Measurements from ENCODE around the gene NR6A1.

Gene NR6A1

DNA sequence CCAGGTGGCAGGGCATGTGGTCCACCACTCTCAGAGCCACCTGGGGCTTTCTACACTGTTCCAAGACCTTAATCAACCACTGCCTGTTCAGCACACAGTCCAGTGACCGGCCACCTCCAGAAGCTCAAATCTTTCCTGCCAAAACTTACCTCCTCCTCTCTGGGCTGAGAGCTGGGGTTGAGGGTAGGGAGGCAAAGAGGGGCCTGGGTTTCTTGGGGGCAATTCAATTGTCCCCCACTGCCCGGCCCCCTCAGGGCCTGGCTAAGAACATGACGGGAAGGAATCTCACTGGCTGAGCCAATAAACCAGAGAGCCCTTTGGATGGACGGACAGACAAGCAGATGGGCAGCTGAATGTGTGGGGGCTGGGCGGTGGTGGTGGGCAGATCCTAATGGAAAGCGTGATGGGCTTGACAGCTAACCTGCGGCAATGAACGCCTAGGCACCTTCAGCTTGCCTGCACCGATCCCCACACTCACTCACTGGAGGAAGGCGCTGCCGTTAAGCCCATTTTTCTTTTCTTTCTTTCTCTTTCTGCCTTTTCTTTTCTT is 269.3 kb downstream of the NR6A1 start:
- no peak for TF ChIP-seq CTCF (IDR thresholded peaks at IDR 0.05; ENCODE audit: low read depth, low read length, missing control alignments)
- no peak for DNase-seq (ENCODE audit: low read depth)
- in situ Hi-C loops (cut with HindIII; ENCODE audit: low sequenced_read_pairs): no loop called here
- no peak overlapping the region for H3K4me3 ChIP-seq (ENCODE audit: low read depth, low read length)

GRCh38 chr9:124500796-124501611 is 270.1 kb downstream of the NR6A1 start:
- no peak for TF ChIP-seq CTCF (IDR thresholded peaks at IDR 0.05; ENCODE audit: low read depth, low read length, missing control alignments)
- H3K4me3 ChIP-seq (ENCODE audit: low read depth, low read length): no peak overlapping the region
- in situ Hi-C loops (cut with HindIII; ENCODE audit: low sequenced_read_pairs): no loop called here
- DNase-seq (ENCODE audit: low read depth): no peak

GRCh38 chr9:124500028-124500795 is 270.9 kb downstream of the NR6A1 start:
- no peak for TF ChIP-seq CTCF (IDR thresholded peaks at IDR 0.05; ENCODE audit: low read depth, low read length, missing control alignments)
- DNase-seq (ENCODE audit: low read depth): no peak
- H3K4me3 ChIP-seq (ENCODE audit: low read depth, low read length): no peak overlapping the region
- in situ Hi-C loops (cut with HindIII; ENCODE audit: low sequenced_read_pairs): no loop called here

DNA sequence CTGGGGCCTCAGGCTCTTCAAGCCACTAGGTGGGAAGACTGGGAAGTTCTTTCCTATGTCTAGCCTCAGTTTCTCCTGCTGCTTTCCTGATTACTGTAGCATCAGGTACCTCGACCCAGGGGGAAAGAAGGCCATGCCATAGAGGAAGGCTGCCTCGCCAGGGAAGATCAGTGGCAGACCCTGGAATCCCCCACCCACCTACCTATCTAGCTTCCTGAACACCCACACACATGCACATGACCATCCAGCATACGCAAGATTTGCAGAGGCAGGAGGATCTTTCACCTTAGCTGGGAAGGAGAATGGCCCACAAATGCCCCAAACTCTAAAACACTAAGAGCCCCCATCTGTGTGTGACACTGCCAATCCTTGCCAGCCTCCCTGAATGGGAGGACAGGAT is 271.9 kb downstream of the NR6A1 start:
- H3K4me3 ChIP-seq (ENCODE audit: low read depth, low read length): no peak overlapping the region
- no peak for TF ChIP-seq CTCF (IDR thresholded peaks at IDR 0.05; ENCODE audit: low read depth, low read length, missing control alignments)
- no peak for DNase-seq (ENCODE audit: low read depth)
- in situ Hi-C loops (cut with HindIII; ENCODE audit: low sequenced_read_pairs): no loop called here

- in situ Hi-C loops (cut with HindIII; ENCODE audit: low sequenced_read_pairs): no loop called here
- H3K4me3 ChIP-seq (ENCODE audit: low read depth, low read length): no peak overlapping the region
- no peak for DNase-seq (ENCODE audit: low read depth)
- TF ChIP-seq CTCF (IDR thresholded peaks at IDR 0.05; ENCODE audit: low read depth, low read length, missing control alignments): no peak
These were observed 272.5 kb downstream of the NR6A1 start for GRCh38 chr9:124498499-124499146.

DNA sequence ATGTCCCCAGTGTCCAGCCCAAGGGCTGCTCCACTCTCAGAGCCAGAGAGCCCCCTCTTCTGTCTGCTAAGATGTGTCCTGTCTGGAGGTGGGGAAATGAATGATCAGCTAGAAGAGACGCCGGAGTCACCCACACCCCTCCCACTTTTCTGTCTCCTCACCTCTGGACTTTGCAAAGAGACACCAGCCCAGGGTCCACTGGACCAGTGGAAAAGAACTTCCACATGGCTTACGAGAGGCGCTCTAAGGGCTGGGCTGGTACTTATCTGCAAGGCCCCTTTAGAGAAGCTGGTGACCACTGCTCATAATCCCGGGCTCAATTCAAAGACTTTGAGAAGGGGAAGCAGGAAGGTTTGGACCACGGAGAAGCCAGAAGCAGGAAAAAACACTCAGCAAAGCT is 273.1 kb downstream of the NR6A1 start:
- DNase-seq (ENCODE audit: low read depth): no peak
- H3K4me3 ChIP-seq (ENCODE audit: low read depth, low read length): no peak overlapping the region
- TF ChIP-seq CTCF (IDR thresholded peaks at IDR 0.05; ENCODE audit: low read depth, low read length, missing control alignments): no peak
- in situ Hi-C loops (cut with HindIII; ENCODE audit: low sequenced_read_pairs): no loop called here

Data from astrocyte of the cerebellum (primary cell).